CD14-positive monocyte (primary cell): ENCODE measurements around the gene CASR. TPM values are rescaled to one million over a fixed set of nuclear protein-coding genes. Genes with fewer than 3 reads are reported as not detected.

Source experiments
- DNase-seq, 3 donors: peaks; one replicate each; pipeline ENCODE4 v3.0.0-alpha.2; 2011 to 2022
- H2AFZ ChIP-seq: 2 replicates; pipeline ENCODE4 v1.6.0; 2012; ENCODE audit warnings: mild to moderate bottlenecking, low read depth, low read length, inconsistent platforms; ENCODE audit not compliant: insufficient read depth, poor library complexity, severe bottlenecking
- H3K27ac ChIP-seq, 2 donors: 1 replicate in 1 of 2; 2 replicates in 1 of 2; pipeline ENCODE4 v1.5.1; 2012 to 2013; ENCODE audit warnings: low read length in 2 of 2, control low read depth in 1 of 2, inconsistent platforms in 1 of 2, low read depth in 1 of 2, mild to moderate bottlenecking in 1 of 2
- H3K27me3 ChIP-seq, 2 donors: one replicate each; pipeline versions ENCODE4 v1.6.0 to v1.6.1; 2011 to 2013; ENCODE audit warnings: low read length in 2 of 2; ENCODE audit not compliant: control insufficient read depth in 2 of 2, insufficient read depth in 2 of 2
- H3K36me3 ChIP-seq, 2 donors: replicated peaks in 1 of 2; 1 replicate in 1 of 2; 2 replicates in 1 of 2; pipeline versions ENCODE4 v1.5.1 to v1.6.1; 2012 to 2013; ENCODE audit warnings: low read length in 2 of 2, control low read depth in 1 of 2, inconsistent platforms in 1 of 2, mild to moderate bottlenecking in 1 of 2; ENCODE audit not compliant: insufficient read depth in 2 of 2, control insufficient read depth in 1 of 2
- H3K4me1 ChIP-seq, 2 donors: 1 replicate in 1 of 2; 2 replicates in 1 of 2; pipeline versions ENCODE4 v1.5.1 to v1.6.1; 2012 to 2013; ENCODE audit warnings: low read length in 2 of 2, control low read depth in 1 of 2, inconsistent platforms in 1 of 2, mild to moderate bottlenecking in 1 of 2, moderate library complexity in 1 of 2; ENCODE audit not compliant: insufficient read depth in 2 of 2, control insufficient read depth in 1 of 2
- H3K4me2 ChIP-seq: replicated peaks from 2 replicates; pipeline ENCODE3; 2012; ENCODE audit warnings: low read length, moderate library complexity, mild to moderate bottlenecking; ENCODE audit not compliant: poor library complexity, severe bottlenecking; ENCODE audit errors: extremely low read depth
- H3K4me3 ChIP-seq, 3 experiments: fragments of 200-600 bp in 1 of 3; sonication (generic) in 1 of 3; replicated peaks in 1 of 3; 1 replicate in 2 of 3; 2 replicates in 1 of 3; pipeline ENCODE4 v1.5.1; 2011 to 2013; ENCODE audit warnings: low read length in 3 of 3, mild to moderate bottlenecking in 3 of 3, control low read depth in 2 of 3, low read depth in 2 of 3, inconsistent platforms in 1 of 3, moderate library complexity in 1 of 3
- H3K79me2 ChIP-seq: 2 replicates; pipeline ENCODE4 v1.6.0; 2012; ENCODE audit warnings: mild to moderate bottlenecking, control low read depth, inconsistent platforms, low read length, moderate library complexity; ENCODE audit not compliant: insufficient read depth
- H3K9ac ChIP-seq: 2 replicates; pipeline ENCODE4 v1.6.0; 2017; ENCODE audit warnings: low read length, mild to moderate bottlenecking; ENCODE audit not compliant: insufficient read depth, poor library complexity, severe bottlenecking
- H3K9me3 ChIP-seq, 2 donors: replicated peaks in 1 of 2; 1 replicate in 1 of 2; 2 replicates in 1 of 2; pipeline versions ENCODE4 v1.5.1 to v1.6.1; 2012 to 2013; ENCODE audit warnings: low read length in 2 of 2, control low read depth in 1 of 2; ENCODE audit not compliant: control insufficient read depth in 1 of 2, insufficient read depth in 1 of 2
- H4K20me1 ChIP-seq: 2 replicates; pipeline ENCODE4 v1.6.0; 2012; ENCODE audit warnings: mild to moderate bottlenecking, low read length, control low read depth, moderate library complexity; ENCODE audit not compliant: insufficient read depth
- H3K27ac Mint-ChIP-seq, 7 donors: one replicate each; pipeline ENCODE4 v1.8.0; 2020; ENCODE audit warnings: mild to moderate bottlenecking in 7 of 7, mixed read lengths in 7 of 7, moderate library complexity in 6 of 7, inconsistent platforms in 2 of 7
- H3K27me3 Mint-ChIP-seq, 3 donors: one replicate each; pipeline ENCODE4 v1.8.0; 2021 to 2022; ENCODE audit warnings: low read depth in 3 of 3, mild to moderate bottlenecking in 3 of 3, mixed read lengths in 3 of 3, moderate library complexity in 3 of 3, inconsistent platforms in 1 of 3
- H3K36me3 Mint-ChIP-seq, 2 donors: one replicate each; pipeline ENCODE4 v1.8.0; 2020; ENCODE audit warnings: mixed read lengths in 2 of 2, inconsistent platforms in 1 of 2, mild to moderate bottlenecking in 1 of 2
- H3K4me1 Mint-ChIP-seq: one replicate; pipeline ENCODE4 v1.8.0; 2020; ENCODE audit warnings: mild to moderate bottlenecking, mixed read lengths
- H3K4me3 Mint-ChIP-seq, 2 donors: one replicate each; pipeline ENCODE4 v1.8.0; 2020; ENCODE audit warnings: mild to moderate bottlenecking in 2 of 2, mixed read lengths in 2 of 2, moderate library complexity in 1 of 2
- H3K9me3 Mint-ChIP-seq, 7 donors: one replicate each; pipeline ENCODE4 v1.8.0; 2020 to 2022; ENCODE audit warnings: mixed read lengths in 7 of 7, mild to moderate bottlenecking in 6 of 7, moderate library complexity in 6 of 7, inconsistent platforms in 2 of 7
- WGBS: methylation state at CpG from one replicate; pipeline ENCODE4 v1.1.5; 2013; ENCODE audit warnings: missing lambda C conversion rate; ENCODE audit not compliant: insufficient coverage; 5-methylcytosine and 5-hydroxymethylcytosine counted together
- intact Hi-C, 2 donors: fragments of 100-400 bp; cut with micrococcal nuclease; formaldehyde crosslinking; loops; one replicate each; pipeline versions ENCODE4 v1.15.0 to v1.15.1; 2023
- polyA plus RNA-seq, 3 donors: library from polyadenylated mRNA; depleted of rRNA in 1 of 3; unstranded in 2 of 3; stranded (reverse) in 1 of 3; fragments of 300-500 nt in 2 of 3; fragments of >200 nt in 1 of 3; fragmentation: Illumina TruSeq in 2 of 3; gene quantifications; 1 replicate in 2 of 3; 2 replicates in 1 of 3; pipeline ENCODE4 v1.2.3, GENCODE V29; 2012 to 2021
- TF ChIP-seq, protein P1 (sequence below): fragments of 200-600 bp; IDR thresholded peaks from one replicate; pipeline ENCODE4 v1.8.0; 2022; ENCODE audit warnings: antibody characterized with exemption, mild to moderate bottlenecking

The CASR gene
- polyA plus RNA-seq, 3 donors = 0.01 TPM; not detected in 2

DNA sequence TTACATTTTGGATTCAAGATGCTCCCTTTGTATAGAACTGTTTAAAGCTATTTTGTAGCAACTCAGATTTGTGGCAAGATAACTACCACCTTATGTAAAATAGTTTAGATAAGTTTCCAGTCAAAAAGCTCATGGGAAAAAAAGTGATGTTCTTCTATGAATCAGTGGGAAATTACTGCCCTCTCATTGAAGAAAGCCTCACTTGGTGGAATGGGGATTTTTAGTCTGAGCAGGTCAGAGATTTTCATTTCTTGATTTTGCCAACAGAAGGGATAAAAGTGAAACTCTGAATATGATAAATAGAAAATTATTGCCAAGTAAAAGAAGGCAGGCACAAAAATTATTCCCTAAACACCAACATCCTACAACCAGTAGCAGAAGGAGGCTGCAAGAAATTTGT, 115.7 kb downstream of the CASR start:
- H3K27ac ChIP-seq = peak overlapping the region in 1 of 2 donors; percentile 21
- no peaks in the 10 kb centered on the region for H4K20me1 ChIP-seq
- intact Hi-C loops = loop anchor here (5.0 to 10.0 kb wide), 4 partner anchors 64 to 752 kb away; partner anchors contain the start of gene POLQ (in 1 of the 2)
- Mint-ChIP-seq H3K4me3 (no peak overlapping the region), H3K27me3 (no peaks in the 10 kb centered on the region), H3K4me1 (peaks cover 16% of the 10 kb centered on the region), H3K27ac (peak overlapping the region in 3 of 7 donors; percentile 6 to 58 (median 37)), H3K9me3 (no peaks in the 10 kb centered on the region), H3K36me3 (no peaks in the 10 kb centered on the region)
- TF ChIP-seq, protein P1, sequence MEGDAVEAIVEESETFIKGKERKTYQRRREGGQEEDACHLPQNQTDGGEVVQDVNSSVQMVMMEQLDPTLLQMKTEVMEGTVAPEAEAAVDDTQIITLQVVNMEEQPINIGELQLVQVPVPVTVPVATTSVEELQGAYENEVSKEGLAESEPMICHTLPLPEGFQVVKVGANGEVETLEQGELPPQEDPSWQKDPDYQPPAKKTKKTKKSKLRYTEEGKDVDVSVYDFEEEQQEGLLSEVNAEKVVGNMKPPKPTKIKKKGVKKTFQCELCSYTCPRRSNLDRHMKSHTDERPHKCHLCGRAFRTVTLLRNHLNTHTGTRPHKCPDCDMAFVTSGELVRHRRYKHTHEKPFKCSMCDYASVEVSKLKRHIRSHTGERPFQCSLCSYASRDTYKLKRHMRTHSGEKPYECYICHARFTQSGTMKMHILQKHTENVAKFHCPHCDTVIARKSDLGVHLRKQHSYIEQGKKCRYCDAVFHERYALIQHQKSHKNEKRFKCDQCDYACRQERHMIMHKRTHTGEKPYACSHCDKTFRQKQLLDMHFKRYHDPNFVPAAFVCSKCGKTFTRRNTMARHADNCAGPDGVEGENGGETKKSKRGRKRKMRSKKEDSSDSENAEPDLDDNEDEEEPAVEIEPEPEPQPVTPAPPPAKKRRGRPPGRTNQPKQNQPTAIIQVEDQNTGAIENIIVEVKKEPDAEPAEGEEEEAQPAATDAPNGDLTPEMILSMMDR = no peak
- no peak overlapping the region for H2AFZ ChIP-seq
- no peaks in the 10 kb centered on the region for H3K79me2 ChIP-seq
- H3K9ac ChIP-seq = no peak overlapping the region
- H3K9me3 ChIP-seq = no peaks in the 10 kb centered on the region
- H3K4me3 ChIP-seq = no peak overlapping the region
- peaks cover 27 to 48% of the 10 kb centered on the region in 2 donors for H3K4me1 ChIP-seq
- H3K27me3 ChIP-seq = no peaks in the 10 kb centered on the region
- H3K36me3 ChIP-seq = no peaks in the 10 kb centered on the region
- DNase-seq = peak in 1 of 3 donors; percentile 44
- H3K4me2 ChIP-seq = no peak overlapping the region

DNA sequence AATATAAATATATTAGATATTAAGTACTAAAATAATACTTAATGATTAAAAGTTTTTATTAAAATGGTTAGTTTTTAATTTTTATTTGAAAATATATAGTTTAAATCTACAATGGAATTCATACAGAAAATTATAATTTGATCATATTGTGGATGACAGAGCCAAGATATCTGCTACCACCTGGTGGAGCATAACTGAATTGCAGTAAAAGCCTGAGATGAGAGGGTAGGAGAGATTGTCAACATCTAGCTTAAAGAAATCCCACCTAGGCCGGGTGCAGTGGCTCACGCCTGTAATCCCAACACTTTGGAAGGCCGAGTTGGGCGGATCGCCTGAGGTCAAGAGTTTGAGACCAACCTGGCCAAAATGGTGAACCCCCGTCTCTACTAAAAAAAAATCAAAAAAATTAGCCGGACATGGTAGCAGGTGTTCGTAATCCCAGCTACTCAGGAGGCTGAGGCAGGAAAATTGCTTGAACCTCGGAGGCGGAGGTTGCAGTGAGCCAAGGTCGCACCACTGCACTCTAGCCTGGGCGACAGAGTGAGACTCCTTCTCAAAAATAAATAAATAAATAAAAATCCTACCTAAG, 116.5 kb downstream of the CASR start:
- Histone ChIP-seq H2AFZ (no peak overlapping the region), H3K9me3 (no peaks in the 10 kb centered on the region), H3K79me2 (no peaks in the 10 kb centered on the region), H3K4me3 (no peak overlapping the region), H3K27me3 (no peaks in the 10 kb centered on the region), H3K9ac (no peak overlapping the region), H4K20me1 (no peaks in the 10 kb centered on the region), H3K4me2 (no peak overlapping the region), H3K36me3 (no peaks in the 10 kb centered on the region), H3K27ac (no peak overlapping the region), H3K4me1 (peaks cover 20 to 41% of the 10 kb centered on the region in 2 donors)
- TF ChIP-seq, protein P1 = peak; percentile 83
- peak; percentile 41 to 67 (median 54) for DNase-seq
- no peaks in the 10 kb centered on the region for H3K36me3 Mint-ChIP-seq
- no peak overlapping the region for H3K27ac Mint-ChIP-seq
- intact Hi-C loops = loop anchor here (5.0 to 10.0 kb wide), 5 partner anchors 65 to 753 kb away; partner anchors contain the start of gene POLQ (in 1 of the 2)
- peaks cover 16% of the 10 kb centered on the region for H3K4me1 Mint-ChIP-seq
- H3K9me3 Mint-ChIP-seq = no peaks in the 10 kb centered on the region
- WGBS = 96% methylated on average over 7 of the region's 12 CpGs
- H3K4me3 Mint-ChIP-seq = no peak overlapping the region
- no peaks in the 10 kb centered on the region for H3K27me3 Mint-ChIP-seq
